Breast epithelium (tissue), 3 donors: ENCODE measurements around the gene RBM12.

Experiments used
- CTCF ChIP-seq, 3 donors: fragments of 450-650 bp; IDR thresholded peaks; one replicate each; pipeline ENCODE4 v1.5.1; 2016 to 2017; ENCODE audit warnings: antibody characterized with exemption in 3 of 3, mild to moderate bottlenecking in 3 of 3, moderate library complexity in 3 of 3
- POLR2A ChIP-seq: fragments of 450-650 bp; IDR thresholded peaks from one replicate; pipeline ENCODE4 v1.6.1; 2016; ENCODE audit warnings: antibody characterized with exemption, mild to moderate bottlenecking, moderate library complexity

DNA sequence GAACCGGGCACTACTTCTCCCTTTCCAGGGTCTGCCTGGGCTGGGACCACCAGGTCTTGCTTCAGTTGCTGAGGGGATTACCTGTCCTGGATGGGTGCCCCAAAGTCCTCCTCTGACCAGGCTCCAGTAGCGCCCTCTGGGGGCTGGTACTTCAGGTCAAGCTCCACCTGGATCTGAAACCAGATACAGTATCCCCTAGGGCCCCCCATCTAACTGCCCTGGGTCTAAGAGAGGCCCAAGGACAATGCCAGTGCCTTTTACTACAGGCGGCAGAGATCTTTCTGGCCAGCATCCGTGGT is 60.3 kb downstream of the RBM12 start:
- TF ChIP-seq CTCF (IDR thresholded peaks at IDR 0.05) (no peak), POLR2A (no peak)
